ENCODE results near the gene S100A5.
"Not testable (repeated sequence)": the region's sequence is repeated elsewhere in the genome, so short reads cannot be mapped to it uniquely, and the experiment has no call there.

Gene S100A5

DNA sequence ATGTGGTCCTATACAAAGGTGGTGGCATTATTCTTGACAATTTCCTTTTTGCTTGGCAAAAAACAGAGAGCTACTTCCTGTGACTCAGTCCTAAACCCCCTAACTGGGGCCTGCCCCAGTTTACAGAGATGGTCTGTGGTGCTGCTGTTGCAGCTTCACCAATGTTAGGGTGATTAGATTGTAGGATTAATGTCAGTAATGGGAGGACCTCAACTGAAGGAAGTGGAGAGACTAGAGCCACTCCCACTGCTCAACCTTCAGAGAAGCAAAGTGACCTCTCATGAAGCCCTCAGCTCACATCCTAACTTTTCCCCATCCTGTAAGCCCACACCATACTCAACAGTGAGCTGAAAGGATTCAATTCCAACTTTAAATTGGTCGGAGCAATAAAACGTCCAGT, 8.6 kb downstream of the S100A5 start:
- no peak for DNase-seq

GRCh38 chr1:153531638-153532037, 9.1 kb downstream of the S100A5 start:
- no peak for DNase-seq

DNA sequence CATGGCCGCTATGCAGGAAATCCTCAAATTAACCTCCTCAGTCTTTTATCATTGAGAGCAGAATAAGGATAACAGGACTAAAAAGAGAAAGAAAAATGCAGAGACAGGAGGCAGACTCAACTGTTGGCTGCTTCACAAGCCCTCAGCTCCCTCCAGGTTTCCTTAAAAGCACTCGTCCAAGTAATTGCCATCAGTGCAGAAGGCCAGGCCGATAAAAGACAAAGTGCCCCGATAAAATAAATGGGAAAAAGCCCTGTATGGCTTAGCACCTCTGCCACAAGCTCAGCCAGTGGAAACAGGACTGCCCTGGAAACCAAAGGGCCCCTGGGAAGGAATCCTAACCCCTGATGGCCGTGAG, 13.1 kb downstream of the S100A5 start:
- DNase-seq = no peak

DNA sequence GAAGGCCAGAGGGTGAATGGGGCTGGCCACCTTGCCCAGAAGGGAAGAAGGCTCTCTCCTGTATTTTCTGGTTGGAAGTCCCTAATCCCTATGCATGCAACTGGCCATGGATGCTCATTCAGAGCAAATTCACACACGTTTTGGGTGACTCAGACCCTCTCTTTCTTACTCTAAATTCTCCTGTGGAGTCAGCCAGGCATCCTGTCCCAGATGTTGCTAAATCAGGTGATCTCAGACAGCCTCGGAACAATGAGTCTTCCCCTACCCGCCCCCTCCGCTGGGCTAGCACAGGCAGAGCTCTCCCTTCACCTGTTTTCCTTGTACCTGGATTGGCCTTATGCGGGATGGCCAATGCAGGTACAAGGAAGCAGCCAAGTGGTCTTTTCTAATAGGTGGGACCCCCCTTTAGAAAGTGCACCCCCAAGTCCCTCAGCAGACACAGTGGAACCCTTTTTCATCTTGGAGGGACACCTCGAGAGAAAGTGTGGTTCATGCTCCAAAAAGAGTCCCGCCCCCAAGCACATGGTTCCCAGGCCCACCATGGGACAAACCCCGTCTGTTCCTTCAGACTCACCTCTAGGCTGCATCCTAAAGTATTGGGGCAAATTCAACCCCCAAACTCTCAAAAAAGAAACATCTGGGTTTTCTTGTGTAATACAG, 13.6 kb downstream of the S100A5 start:
- DNase-seq = no peak

DNA sequence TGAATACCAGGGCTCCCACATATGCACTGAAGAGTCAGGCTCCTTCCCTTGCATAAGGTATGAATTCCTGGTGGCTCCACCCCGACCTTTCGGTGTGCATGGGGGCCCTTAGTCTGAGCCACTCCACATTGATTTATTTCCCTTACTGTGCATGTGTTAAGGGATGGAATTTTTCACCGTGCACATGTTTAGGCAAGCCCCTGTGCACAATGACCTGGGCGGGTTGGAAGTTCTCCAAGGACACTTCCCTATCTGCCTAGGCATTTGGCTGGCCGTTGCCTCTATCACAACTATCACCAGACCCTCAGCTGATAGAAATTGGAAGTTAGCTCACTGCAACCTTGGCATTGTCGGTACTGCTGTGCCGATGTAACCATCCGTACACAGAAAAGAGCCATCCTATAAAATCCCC, 14.6 kb downstream of the S100A5 start:
- no peak for DNase-seq

DNA sequence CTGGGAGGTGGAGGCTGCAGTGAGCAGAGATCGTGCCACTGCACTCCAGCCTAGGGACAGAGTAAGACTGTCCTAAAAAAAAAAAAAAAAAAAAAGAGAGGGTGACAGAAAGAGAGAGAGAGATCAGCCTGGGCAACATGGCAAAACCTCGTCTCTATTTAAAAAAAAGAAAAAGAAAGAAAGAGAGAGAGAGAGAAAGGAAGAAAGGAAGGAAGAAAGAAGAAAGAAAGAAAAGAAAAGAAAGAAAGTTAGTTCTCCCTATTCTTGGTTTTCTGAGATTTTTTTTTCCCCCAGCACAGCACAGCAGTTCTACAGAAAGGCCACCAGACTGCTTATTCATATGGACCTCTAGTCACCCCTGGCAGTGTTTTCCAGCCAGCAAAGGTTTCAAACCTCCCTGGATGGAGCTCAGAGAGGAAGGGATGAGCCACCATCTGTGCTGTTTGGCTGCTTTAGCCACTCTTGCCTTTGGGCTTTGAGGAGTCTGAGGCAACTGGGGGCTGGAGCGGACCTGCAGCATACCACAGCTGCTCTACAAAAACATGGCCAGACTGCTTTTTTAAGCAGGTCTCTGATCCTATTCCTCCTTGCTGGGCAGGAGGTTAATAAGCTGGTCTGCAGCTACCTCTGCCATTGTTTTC, 15.5 kb downstream of the S100A5 start:
- no peak for DNase-seq

GRCh38 chr1:153522353-153523048, 18.2 kb downstream of the S100A5 start:
- DNase-seq = not testable (repeated sequence)

DNA sequence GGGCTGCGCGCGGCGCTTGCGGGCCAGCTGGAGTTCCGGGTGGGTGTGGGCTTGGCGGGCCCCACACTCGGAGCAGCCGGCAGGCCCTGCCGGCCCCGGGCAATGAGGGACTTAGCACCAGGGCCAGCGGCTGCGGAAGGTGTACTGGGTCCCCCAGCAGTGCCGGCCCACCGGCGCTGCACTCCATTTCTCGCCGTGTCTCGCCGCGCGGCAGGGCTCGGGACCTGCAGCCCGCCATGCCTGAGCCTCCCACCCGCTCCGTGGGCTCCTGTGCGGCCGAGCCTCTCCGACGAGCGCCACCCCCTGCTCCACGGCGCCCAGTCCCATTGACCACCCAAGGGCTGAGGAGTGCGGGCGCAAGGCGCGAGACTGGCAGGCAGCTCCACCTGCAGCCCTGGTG, 18.9 kb downstream of the S100A5 start:
- not testable (repeated sequence) for DNase-seq

DNA sequence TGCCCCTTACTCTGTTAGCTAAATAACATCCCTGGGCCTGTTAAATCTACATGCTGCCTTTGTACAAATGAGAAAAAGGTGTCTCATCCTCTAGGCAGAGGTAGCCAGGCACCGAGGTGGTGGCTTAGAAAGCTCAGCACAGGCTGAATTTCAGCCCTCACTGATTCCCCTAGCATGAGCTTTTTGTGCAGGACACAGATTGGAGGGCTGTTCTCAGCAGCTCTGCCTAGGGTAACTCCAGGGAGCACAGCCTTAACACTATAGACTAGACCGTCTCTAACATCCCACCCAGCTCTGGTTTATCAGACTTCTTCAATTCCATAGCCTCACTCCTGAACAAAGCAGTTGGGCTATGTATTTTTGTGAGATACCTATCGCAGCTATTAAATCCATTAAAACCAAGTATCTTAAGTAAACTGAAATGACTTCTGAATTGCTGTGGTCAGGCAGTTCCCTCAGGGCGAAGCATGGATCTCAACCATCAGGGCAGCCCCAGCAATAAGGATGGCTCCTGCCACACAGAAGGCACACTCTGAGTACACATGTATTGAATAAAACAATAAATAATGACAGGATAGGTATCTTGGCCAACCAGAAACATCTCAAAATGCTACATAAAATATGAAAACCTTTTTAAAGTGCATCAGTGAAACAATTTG, 19.8 kb downstream of the S100A5 start:
- no peak for DNase-seq

DNA sequence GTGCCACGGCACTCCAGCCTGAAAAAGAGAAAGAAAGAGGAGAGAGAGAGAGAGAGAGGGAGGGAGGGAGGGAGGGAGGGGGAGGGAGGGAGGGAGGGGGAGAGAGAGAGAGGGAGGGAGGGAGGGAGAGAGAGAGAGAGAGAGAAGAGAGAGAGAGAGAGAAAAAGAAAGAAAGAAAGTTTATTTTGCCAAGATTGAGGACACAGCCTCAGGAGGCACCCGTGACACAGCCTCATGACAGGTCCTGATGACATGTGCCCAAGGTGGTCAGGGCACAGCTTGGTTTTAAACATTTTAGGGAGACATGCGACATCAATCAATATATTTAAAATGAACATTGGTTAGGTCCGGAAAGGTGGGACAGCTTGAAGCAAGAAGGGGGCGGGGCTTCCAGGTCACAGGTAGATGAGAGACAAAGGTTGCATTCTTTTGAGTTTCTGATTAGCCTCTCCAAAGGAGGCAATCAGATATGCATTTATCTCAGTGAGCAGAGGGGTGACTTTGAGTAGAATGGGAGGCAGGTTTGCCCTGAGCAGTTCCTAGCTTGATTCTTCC, 20.5 kb downstream of the S100A5 start:
- DNase-seq = not testable (repeated sequence)

- DNase-seq = no peak
Measured at GRCh38 chr1:153519242-153519641, 21.5 kb downstream of the S100A5 start.

DNA sequence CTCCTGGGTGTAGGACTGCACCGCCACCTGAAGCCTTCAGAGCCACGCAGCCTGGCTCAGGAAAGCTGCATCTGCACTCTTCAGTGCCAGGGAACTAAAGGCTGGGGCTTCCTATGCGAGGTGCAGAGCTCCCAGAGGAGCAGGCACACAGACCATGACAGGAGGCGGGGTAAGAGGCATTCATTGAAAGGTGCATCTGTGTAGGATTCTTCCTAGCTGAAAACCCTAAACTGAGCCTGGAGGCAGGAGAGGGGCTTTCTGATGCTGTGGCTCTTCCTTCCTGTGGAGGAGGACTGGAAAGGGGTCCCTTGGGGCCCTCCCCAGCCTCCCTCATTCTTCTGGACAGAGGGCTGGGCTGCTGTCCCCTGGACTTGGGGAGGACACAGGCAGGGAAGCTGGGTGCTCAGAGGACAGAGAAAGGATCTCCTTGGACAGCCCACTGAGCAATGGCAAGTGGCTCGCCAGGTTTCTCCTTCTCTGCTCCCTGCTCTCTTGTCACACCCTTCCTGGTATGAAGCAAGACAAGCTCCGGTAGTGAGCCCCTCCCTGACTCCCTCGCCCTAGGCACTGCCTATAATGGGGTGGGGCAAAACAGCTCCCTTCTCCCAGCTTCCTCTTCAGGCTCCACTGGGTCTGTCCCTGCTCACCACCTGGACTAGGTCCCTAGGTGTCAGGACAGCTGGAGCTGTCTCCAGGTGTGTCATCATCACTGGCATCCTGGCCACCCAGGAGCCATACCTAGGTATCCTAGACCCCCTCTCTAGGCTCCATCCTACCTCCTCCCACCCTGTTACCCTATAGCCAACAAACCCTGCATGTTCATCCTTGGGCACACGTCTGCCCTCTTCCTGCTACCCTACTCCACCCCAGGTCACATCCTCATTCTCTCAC, 25.0 kb downstream of the S100A5 start:
- no peak for DNase-seq

DNA sequence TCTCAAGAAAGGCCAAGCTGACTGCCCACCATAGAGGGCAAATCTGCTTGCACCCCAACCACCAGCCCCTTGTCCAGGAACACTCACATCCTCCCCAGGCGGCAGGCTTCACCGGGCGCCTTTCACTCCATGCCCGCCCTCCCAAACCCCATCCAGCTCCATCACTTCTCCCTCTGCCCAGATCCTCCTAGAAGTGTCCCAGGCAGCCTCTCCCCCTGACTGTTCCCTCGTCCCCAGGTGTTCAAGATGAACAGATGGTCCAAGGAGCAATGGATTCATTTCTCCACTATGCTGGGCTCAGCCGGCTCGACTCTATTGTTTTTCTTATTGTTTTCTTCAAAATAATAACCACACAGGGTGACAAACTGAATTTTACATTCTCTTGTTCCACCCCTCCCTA, 27.1 kb downstream of the S100A5 start:
- DNase-seq = no peak

DNA sequence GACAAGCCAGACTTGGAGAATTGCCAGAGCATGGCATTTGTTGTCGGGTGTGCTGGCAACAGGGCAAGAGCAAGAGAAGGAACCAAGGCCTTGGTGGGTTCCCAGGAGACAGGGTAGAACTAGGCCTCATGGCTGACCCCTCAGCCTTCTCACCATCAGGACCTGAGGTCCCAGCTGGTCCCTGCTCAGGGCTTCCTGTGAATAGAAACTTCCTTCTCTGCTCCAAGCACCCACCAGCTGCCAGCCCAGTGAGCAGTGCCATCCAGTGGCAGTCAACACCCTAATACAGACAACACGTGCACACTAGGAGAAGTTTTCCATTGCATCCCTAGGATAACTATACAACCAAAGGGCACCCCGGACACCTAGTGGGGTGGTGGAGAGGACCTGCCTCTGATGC, 27.7 kb downstream of the S100A5 start:
- DNase-seq = no peak

GRCh38 chr1:153510984-153511410, 29.7 kb downstream of the S100A5 start:
- DNase-seq = peak; percentile 49

DNA sequence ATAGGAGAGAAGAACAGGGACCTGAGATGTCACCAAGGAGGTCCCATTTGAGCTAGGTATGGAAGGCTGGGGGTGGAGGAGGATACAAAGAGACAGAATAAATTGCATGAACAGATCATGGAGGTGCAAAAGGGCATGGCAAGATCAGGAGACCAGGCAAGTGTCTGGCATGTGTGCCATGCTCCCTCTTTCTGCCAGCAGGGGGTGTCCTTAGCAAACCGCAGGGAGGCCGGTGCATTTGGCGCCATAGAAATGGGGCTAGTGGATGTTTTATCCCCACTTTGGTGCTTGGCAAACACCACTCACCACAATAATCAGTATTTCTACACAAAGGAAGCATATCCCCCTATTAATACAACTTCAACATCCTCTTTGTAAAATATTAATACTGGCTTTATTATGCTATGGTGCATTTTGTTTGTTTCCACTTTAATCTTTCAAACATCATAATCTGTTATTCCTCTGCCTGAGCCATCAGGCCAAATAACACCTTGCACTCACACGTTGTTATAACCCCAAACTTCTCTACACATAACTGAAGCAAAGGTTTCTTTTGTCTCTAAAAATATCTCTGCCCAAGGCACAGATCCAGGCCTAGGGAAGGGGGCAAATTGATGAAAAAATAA, 30.9 kb downstream of the S100A5 start:
- DNase-seq = no peak

DNA sequence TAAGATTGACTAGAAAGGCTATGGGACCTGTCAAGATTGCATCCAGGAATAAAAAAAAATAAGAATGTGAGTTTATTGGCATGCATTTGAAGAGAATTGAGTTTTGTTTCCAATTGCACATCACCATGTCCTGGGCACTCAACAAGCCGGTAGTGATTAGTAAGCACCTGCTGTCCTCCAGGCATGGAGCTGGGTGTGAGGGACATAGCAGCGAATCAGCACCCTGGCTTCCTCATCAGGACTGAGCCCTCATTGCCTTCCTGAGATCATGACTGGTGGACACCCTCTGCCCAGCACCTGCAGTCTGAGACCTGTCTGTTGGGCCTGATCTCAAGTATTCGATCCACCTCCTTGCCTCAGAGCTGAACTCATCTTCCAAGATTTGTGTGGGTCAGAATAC, 31.7 kb downstream of the S100A5 start:
- no peak for DNase-seq

DNA sequence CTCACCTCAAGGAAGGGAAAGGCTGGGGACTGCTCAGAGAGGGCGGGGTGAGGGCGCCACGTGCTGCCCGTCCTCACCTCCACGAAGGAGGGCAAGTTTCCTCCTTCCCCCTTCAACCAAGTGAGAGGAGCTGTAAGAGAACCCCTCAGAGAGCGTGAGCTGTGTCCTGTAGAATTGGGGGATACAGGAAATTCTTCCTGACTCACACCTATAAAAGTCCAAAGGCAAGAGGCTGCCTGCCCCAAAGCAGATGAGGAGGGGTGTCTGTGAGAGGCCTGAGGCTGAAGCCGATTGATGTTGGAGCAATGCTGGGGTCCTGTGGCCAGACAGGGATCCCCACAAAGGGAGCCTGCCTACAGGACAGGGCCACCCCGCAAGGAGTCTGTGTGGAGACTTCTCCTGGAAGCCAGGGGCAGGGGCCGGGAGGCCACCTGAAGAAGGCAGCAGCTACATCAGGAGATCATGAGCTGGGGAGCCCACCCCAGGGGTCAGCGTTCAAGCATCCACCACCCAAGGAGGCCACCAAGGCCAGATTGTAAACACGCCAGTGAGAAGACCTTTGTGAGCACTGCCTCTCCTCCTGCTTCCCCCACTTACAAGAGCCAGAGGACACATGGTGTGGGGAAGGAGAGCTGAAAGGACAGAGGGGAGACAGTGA, 32.7 kb downstream of the S100A5 start:
- no peak for DNase-seq

GRCh38 chr1:153506831-153507413, 33.8 kb downstream of the S100A5 start:
- peak; percentile 30 for DNase-seq

DNA sequence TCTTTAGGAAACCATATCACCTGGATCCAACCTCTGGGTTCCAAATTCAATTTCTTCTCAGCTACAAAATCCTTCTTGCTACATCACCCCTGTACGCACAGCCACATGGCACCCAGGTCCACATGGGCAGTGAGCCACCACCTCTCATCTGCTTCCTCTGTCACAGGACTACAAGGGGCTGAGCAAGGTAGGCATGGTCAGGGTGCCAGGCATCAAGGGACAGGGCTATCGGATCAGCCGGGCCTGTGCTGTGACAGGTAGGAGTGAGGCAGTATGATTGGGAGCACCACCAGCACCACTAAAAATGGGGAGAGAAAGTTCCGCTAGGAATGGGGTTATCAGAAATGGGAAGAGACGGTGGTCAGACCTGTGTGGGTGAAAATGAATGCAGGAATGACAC, 34.3 kb downstream of the S100A5 start:
- no peak for DNase-seq

DNA sequence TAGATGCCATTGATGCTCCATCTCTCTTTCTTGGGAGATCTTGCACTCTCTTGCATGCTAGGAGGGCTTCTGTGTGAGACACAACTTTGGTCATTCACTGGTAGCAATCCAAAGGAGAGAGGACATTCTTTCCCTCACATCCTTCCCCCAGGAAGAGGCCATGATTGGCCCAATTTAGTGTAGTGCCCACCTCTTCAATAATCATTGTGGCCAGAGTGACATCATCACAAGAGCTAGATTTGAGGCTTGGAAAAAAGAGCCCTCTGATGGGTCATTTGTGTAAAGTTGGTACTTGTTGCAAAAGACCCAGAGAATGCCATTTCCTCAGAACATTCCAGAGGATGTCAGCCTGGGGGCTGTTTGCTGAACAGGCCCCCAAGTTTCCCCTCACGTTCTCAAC, 35.2 kb downstream of the S100A5 start:
- no peak for DNase-seq
